Right lobe of liver (tissue), 4 donors: ENCODE results near the gene RFX4.

Source experiments
- POLR2A ChIP-seq: fragments of 450-650 bp; IDR thresholded peaks from one replicate; pipeline ENCODE4 v1.6.1; 2017; ENCODE audit warnings: antibody characterized with exemption, mild to moderate bottlenecking
- TF ChIP-seq, protein P1 (sequence below), 4 donors: fragments of 200-600 bp in 3 of 4; fragments of 450-650 bp in 1 of 4; IDR thresholded peaks; one replicate each; pipeline versions ENCODE4 v1.5.1 to v1.8.0; 2016 to 2022; ENCODE audit warnings: antibody characterized with exemption in 4 of 4, mild to moderate bottlenecking in 2 of 4
- donor health status: DM: no; HTN: no; CAD: no.
- donor health status: DM: no; HTN: no; CAD: no.
- donor health status: DM: no; HTN: yes; CAD: no.

DNA sequence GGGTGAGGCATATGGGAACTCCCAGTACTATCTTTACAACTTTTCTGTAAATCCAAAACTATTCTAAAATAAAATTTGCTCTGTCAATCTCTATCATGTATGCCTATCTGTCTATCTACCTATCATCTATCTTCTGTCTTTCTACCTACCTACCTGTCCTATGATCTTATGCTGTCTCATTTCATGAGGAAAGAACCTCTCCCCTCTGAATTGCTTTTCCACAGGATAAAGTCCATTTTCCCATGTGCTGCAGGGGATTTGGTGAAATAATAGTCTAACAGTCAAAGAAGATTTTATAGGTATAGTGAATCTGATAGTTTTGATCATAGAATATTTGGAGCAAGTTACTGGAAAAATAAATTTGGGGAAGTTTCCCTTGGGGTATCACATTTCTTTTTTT is 104.9 kb downstream of the RFX4 start:
- TF ChIP-seq, protein P1, sequence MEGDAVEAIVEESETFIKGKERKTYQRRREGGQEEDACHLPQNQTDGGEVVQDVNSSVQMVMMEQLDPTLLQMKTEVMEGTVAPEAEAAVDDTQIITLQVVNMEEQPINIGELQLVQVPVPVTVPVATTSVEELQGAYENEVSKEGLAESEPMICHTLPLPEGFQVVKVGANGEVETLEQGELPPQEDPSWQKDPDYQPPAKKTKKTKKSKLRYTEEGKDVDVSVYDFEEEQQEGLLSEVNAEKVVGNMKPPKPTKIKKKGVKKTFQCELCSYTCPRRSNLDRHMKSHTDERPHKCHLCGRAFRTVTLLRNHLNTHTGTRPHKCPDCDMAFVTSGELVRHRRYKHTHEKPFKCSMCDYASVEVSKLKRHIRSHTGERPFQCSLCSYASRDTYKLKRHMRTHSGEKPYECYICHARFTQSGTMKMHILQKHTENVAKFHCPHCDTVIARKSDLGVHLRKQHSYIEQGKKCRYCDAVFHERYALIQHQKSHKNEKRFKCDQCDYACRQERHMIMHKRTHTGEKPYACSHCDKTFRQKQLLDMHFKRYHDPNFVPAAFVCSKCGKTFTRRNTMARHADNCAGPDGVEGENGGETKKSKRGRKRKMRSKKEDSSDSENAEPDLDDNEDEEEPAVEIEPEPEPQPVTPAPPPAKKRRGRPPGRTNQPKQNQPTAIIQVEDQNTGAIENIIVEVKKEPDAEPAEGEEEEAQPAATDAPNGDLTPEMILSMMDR (IDR thresholded peaks at IDR 0.05), result no peak
- TF ChIP-seq POLR2A, result no peak
